Activated CD8-positive, alpha-beta T cell treated with anti-CD3 and anti-CD28 coated beads, Interleukin-2, amount 10 ng/mL, durations not matched to agents 7 days and 5 days (primary cell): Measurements from ENCODE around the gene TUBGCP3. TPM values are rescaled to one million over a fixed set of nuclear protein-coding genes. Genes with fewer than 3 reads are reported as not detected.
"Not testable (repeated sequence)": the region's sequence is repeated elsewhere in the genome, so short reads cannot be mapped to it uniquely, and the experiment has no call there.

ENCODE experiments used
- ATAC-seq: fragments of 150-1000 bp; cut with Tn5 transposase; one replicate; pipeline ENCODE4 v1.10.0; 2021; ENCODE audit warnings: moderate library complexity
- CTCF ChIA-PET: fragments of 350-600 bp; sonication (Branson Sonifier 250); formaldehyde crosslinking; loops from one replicate; lab custom pipeline; 2021; ENCODE audit warnings: antibody characterized with exemption; lab: Charles Lee
- POLR2A ChIA-PET: fragments of 350-600 bp; sonication (Branson Sonifier 250); formaldehyde crosslinking; loops from one replicate; lab custom pipeline; 2021; ENCODE audit warnings: antibody characterized with exemption; lab: Charles Lee
- DNase-seq: peaks from one replicate; pipeline ENCODE4 v3.0.0-alpha.2; 2020
- H3K27ac Mint-ChIP-seq: one replicate; pipeline ENCODE4 v1.8.0; 2021; ENCODE audit warnings: mild to moderate bottlenecking, mixed read lengths
- H3K27me3 Mint-ChIP-seq: one replicate; pipeline ENCODE4 v1.8.0; 2021; ENCODE audit warnings: low read depth, mixed read lengths
- H3K36me3 Mint-ChIP-seq: one replicate; pipeline ENCODE4 v1.8.0; 2021; ENCODE audit warnings: low read depth, mixed read lengths
- H3K4me1 Mint-ChIP-seq: one replicate; pipeline ENCODE4 v1.8.0; 2021; ENCODE audit warnings: low read depth, mixed read lengths
- H3K4me3 Mint-ChIP-seq: one replicate; pipeline ENCODE4 v1.8.0; 2021; ENCODE audit warnings: mild to moderate bottlenecking, mixed read lengths
- H3K9me3 Mint-ChIP-seq: one replicate; pipeline ENCODE4 v1.8.0; 2022; ENCODE audit warnings: mixed read lengths; ENCODE audit not compliant: insufficient read depth
- total RNA-seq, 2 experiments: library from RNA; stranded (reverse); gene quantifications; one replicate each; pipeline ENCODE4 v1.2.3, GENCODE V29; 2021

Gene TUBGCP3
- total RNA-seq, 2 experiments from 2014 or later, result 57.4 to 66.5 TPM

- DNase-seq, result no peak
- H3K9me3 Mint-ChIP-seq, result peaks cover 11% of the 10 kb centered on the region
- peaks cover 26% of the 10 kb centered on the region for H3K4me1 Mint-ChIP-seq
- ATAC-seq, result no peak
- peak overlapping the region; percentile 41 for H3K27ac Mint-ChIP-seq
- no peaks in the 10 kb centered on the region for H3K27me3 Mint-ChIP-seq
- peaks cover 31% of the 10 kb centered on the region for H3K36me3 Mint-ChIP-seq
- POLR2A ChIA-PET, result no interaction called here
- no peak overlapping the region for H3K4me3 Mint-ChIP-seq
- CTCF ChIA-PET, result no interaction called here
Measured at GRCh38 chr13:112574416-112574815, 13.5 kb downstream of the TUBGCP3 start.

GRCh38 chr13:112573710-112574109, 14.2 kb downstream of the TUBGCP3 start:
- ChIA-PET POLR2A (interaction anchor here (1.2 to 1.3 kb wide), 2 partner anchors 10 to 14 kb away, joined by 3 read pairs; partner anchors contain the start of gene TUBGCP3), CTCF (no interaction called here)
- Mint-ChIP-seq H3K27me3 (no peaks in the 10 kb centered on the region), H3K4me3 (no peak overlapping the region), H3K9me3 (peaks cover 8% of the 10 kb centered on the region), H3K36me3 (peaks cover 33% of the 10 kb centered on the region), H3K27ac (no peak overlapping the region), H3K4me1 (peaks cover 23% of the 10 kb centered on the region)
- DNase-seq (no peak), ATAC-seq (no peak)

- Mint-ChIP-seq H3K4me3 (no peak overlapping the region), H3K27me3 (no peaks in the 10 kb centered on the region), H3K27ac (no peak overlapping the region), H3K36me3 (peaks cover 31% of the 10 kb centered on the region), H3K4me1 (peaks cover 21% of the 10 kb centered on the region), H3K9me3 (peaks cover 6% of the 10 kb centered on the region)
- DNase-seq, result no peak
- ATAC-seq, result no peak
- CTCF ChIA-PET, result no interaction called here
- POLR2A ChIA-PET, result no interaction called here
Measured at GRCh38 chr13:112572366-112572765, 15.6 kb downstream of the TUBGCP3 start.

- peaks cover 7% of the 10 kb centered on the region for H3K4me1 Mint-ChIP-seq
- H3K27ac Mint-ChIP-seq, result no peak overlapping the region
- DNase-seq (no peak), ATAC-seq (no peak)
- no peaks in the 10 kb centered on the region for H3K9me3 Mint-ChIP-seq
- no peaks in the 10 kb centered on the region for H3K27me3 Mint-ChIP-seq
- H3K4me3 Mint-ChIP-seq, result no peak overlapping the region
- peaks cover 26% of the 10 kb centered on the region for H3K36me3 Mint-ChIP-seq
- ChIA-PET CTCF (no interaction called here), POLR2A (no interaction called here)
Measured at GRCh38 chr13:112569821-112570220, 18.1 kb downstream of the TUBGCP3 start.

GRCh38 chr13:112567161-112567862, 20.6 kb downstream of the TUBGCP3 start:
- H3K4me3 Mint-ChIP-seq, result no peak overlapping the region
- no peak for ATAC-seq

GRCh38 chr13:112562786-112563383, 25.1 kb downstream of the TUBGCP3 start:
- Mint-ChIP-seq H3K9me3 (no peaks in the 10 kb centered on the region), H3K36me3 (peaks cover 47% of the 10 kb centered on the region), H3K4me1 (no peaks in the 10 kb centered on the region), H3K27me3 (no peaks in the 10 kb centered on the region), H3K27ac (no peak overlapping the region), H3K4me3 (no peak overlapping the region)
- DNase-seq, result no peak
- no peak for ATAC-seq
- ChIA-PET POLR2A (no interaction called here), CTCF (no interaction called here)

More at GRCh38 chr13:112567161-112567862, 20.6 kb downstream of the TUBGCP3 start:
- H3K27me3 Mint-ChIP-seq, result no peaks in the 10 kb centered on the region
- no peaks in the 10 kb centered on the region for H3K4me1 Mint-ChIP-seq
- DNase-seq, result no peak
- ChIA-PET POLR2A (no interaction called here), CTCF (no interaction called here)
- no peaks in the 10 kb centered on the region for H3K9me3 Mint-ChIP-seq
- no peak overlapping the region for H3K27ac Mint-ChIP-seq
- H3K36me3 Mint-ChIP-seq, result peaks cover 43% of the 10 kb centered on the region

- ATAC-seq (no peak), DNase-seq (no peak)
- Mint-ChIP-seq H3K4me3 (no peak overlapping the region), H3K27me3 (no peaks in the 10 kb centered on the region), H3K4me1 (no peaks in the 10 kb centered on the region), H3K27ac (no peak overlapping the region), H3K9me3 (no peaks in the 10 kb centered on the region), H3K36me3 (peaks cover 50% of the 10 kb centered on the region)
- POLR2A ChIA-PET, result no interaction called here
- CTCF ChIA-PET, result no interaction called here
Measured at GRCh38 chr13:112562254-112562653, 25.7 kb downstream of the TUBGCP3 start.

- Mint-ChIP-seq H3K27ac (no peak overlapping the region), H3K27me3 (no peaks in the 10 kb centered on the region), H3K4me3 (no peak overlapping the region), H3K9me3 (no peaks in the 10 kb centered on the region), H3K4me1 (no peaks in the 10 kb centered on the region), H3K36me3 (peaks cover 49% of the 10 kb centered on the region)
- ChIA-PET CTCF (no interaction called here), POLR2A (no interaction called here)
- DNase-seq (no peak), ATAC-seq (no peak)
Measured at GRCh38 chr13:112561478-112561877, 26.5 kb downstream of the TUBGCP3 start.

GRCh38 chr13:112558696-112559418, 29.1 kb downstream of the TUBGCP3 start:
- Mint-ChIP-seq H3K36me3 (peaks cover 62% of the 10 kb centered on the region), H3K4me3 (no peak overlapping the region), H3K9me3 (no peaks in the 10 kb centered on the region), H3K27me3 (no peaks in the 10 kb centered on the region), H3K4me1 (no peaks in the 10 kb centered on the region), H3K27ac (no peak overlapping the region)
- CTCF ChIA-PET, result no interaction called here
- POLR2A ChIA-PET, result no interaction called here
- ATAC-seq, result no peak
- DNase-seq, result no peak

- ChIA-PET CTCF (no interaction called here), POLR2A (no interaction called here)
- DNase-seq (no peak), ATAC-seq (no peak)
- no peaks in the 10 kb centered on the region for H3K27me3 Mint-ChIP-seq
- no peak overlapping the region for H3K27ac Mint-ChIP-seq
- H3K4me1 Mint-ChIP-seq, result no peaks in the 10 kb centered on the region
- H3K4me3 Mint-ChIP-seq, result no peak overlapping the region
- H3K9me3 Mint-ChIP-seq, result no peaks in the 10 kb centered on the region
- peaks cover 67% of the 10 kb centered on the region for H3K36me3 Mint-ChIP-seq
Measured at GRCh38 chr13:112556600-112556999, 31.4 kb downstream of the TUBGCP3 start.

- no peaks in the 10 kb centered on the region for H3K27me3 Mint-ChIP-seq
- H3K9me3 Mint-ChIP-seq, result no peaks in the 10 kb centered on the region
- no peak overlapping the region for H3K27ac Mint-ChIP-seq
- ATAC-seq, result no peak
- peaks cover 71% of the 10 kb centered on the region for H3K36me3 Mint-ChIP-seq
- POLR2A ChIA-PET, result no interaction called here
- H3K4me3 Mint-ChIP-seq, result no peak overlapping the region
- H3K4me1 Mint-ChIP-seq, result peaks cover 2% of the 10 kb centered on the region
- no peak for DNase-seq
- CTCF ChIA-PET, result no interaction called here
Measured at GRCh38 chr13:112554214-112554850, 33.6 kb downstream of the TUBGCP3 start.

GRCh38 chr13:112548975-112549374, 39.0 kb downstream of the TUBGCP3 start:
- DNase-seq, H3K4me1 Mint-ChIP-seq, POLR2A ChIA-PET, H3K9me3 Mint-ChIP-seq, H3K27me3 Mint-ChIP-seq, H3K4me3 Mint-ChIP-seq, H3K27ac Mint-ChIP-seq, ATAC-seq, CTCF ChIA-PET: not testable (repeated sequence)
- peaks cover 78% of the 10 kb centered on the region for H3K36me3 Mint-ChIP-seq
